Neural crest cell (in vitro differentiated cells): Measurements from ENCODE around the gene HOMEZ. TPM values are rescaled to one million over a fixed set of nuclear protein-coding genes. Genes with fewer than 3 reads are reported as not detected.
"Not testable (repeated sequence)": the region's sequence is repeated elsewhere in the genome, so short reads cannot be mapped to it uniquely, and the experiment has no call there.

Experiments used
- DNase-seq: peaks from one replicate; pipeline ENCODE4 v3.0.0; 2021; ENCODE audit warnings: low read depth, mixed read lengths, low spot score
- H3K27ac Mint-ChIP-seq: one replicate; pipeline ENCODE4 v1.8.0; 2021; ENCODE audit warnings: mild to moderate bottlenecking, mixed read lengths; ENCODE audit not compliant: unreplicated experiment
- H3K27me3 Mint-ChIP-seq: 2 replicates; pipeline ENCODE4 v1.8.0; 2021; ENCODE audit warnings: low read depth, mild to moderate bottlenecking, mixed read lengths
- H3K36me3 Mint-ChIP-seq: 2 replicates; pipeline ENCODE4 v1.8.0; 2021; ENCODE audit warnings: low read depth, mild to moderate bottlenecking, mixed read lengths
- H3K4me1 Mint-ChIP-seq: 2 replicates; pipeline ENCODE4 v1.8.0; 2021; ENCODE audit warnings: mixed read lengths
- H3K4me3 Mint-ChIP-seq: one replicate; pipeline ENCODE4 v1.8.0; 2021; ENCODE audit warnings: mild to moderate bottlenecking, mixed read lengths
- H3K9me3 Mint-ChIP-seq: 2 replicates; pipeline ENCODE4 v1.8.0; 2021; ENCODE audit warnings: mixed read lengths
- CTCF ChIP-seq: fragments of 200-600 bp; sonication (generic); conservative IDR thresholded peaks from 2 replicates; pipeline ENCODE4 v1.5.0; 2021; ENCODE audit warnings: antibody characterized with exemption, mild to moderate bottlenecking
- long read RNA-seq: library from polyadenylated mRNA; unstranded; transcript quantifications from one replicate; pipeline ENCODE4 v2.0.0, GENCODE V29; 2020
- total RNA-seq: library from RNA; stranded (reverse); gene quantifications from 2 replicates; pipeline ENCODE4 v1.2.1, GENCODE V29; 2021

HOMEZ gene
- total RNA-seq = 14.8 and 17.2 TPM in 2 replicates
- long read RNA-seq, partial matches to known transcripts = 1 of 2 reads
- long read RNA-seq, other reads (novel, unspliced or antisense) = 1 of 2 reads

GRCh38 chr14:23286020-23286901, at the start of gene HOMEZ:
TSS of gene HOMEZ (minus strand) at chr14:23286132. CDS start at chr14:23285952, 180 bp downstream.
- no peaks in the 10 kb centered on the region for H3K36me3 Mint-ChIP-seq
- H3K27ac Mint-ChIP-seq = peak within 1 kb of the TSS; percentile 99
- H3K4me1 Mint-ChIP-seq = peaks cover 37% of the 10 kb centered on the region
- peaks cover 7% of the 10 kb centered on the region for H3K27me3 Mint-ChIP-seq
- H3K4me3 Mint-ChIP-seq = peak within 1 kb of the TSS; percentile 95
- DNase-seq = peak; percentile 95
- no peaks in the 10 kb centered on the region for H3K9me3 Mint-ChIP-seq
- TF ChIP-seq CTCF = no peak

DNA sequence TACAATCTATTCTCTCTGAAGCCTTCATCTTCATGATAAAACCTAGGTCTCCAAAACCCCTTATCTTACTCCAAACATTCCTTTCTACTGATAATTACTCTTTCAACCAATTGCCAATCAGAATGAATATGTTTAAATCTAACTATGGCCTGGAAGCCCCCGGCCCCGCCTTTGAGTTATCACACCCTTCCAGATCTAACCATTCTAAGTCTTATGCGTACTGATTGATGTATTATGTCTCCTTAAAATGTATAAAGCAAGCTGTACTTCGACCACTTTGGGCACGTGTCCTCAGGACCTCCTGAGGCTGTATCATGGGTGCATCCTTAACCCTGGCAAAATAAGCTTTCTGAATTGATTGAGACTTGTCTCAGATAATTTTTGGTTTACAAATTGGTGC, 49.7 kb upstream of the HOMEZ start:
- no peak for TF ChIP-seq CTCF
- no peak for DNase-seq
- Mint-ChIP-seq H3K4me1 (no peaks in the 10 kb centered on the region), H3K9me3 (peaks cover 9% of the 10 kb centered on the region), H3K36me3 (peaks cover 3% of the 10 kb centered on the region), H3K27ac (no peak overlapping the region), H3K4me3 (no peak overlapping the region), H3K27me3 (peaks cover 7% of the 10 kb centered on the region)

- H3K27ac Mint-ChIP-seq = no peak overlapping the region
- DNase-seq = peak; percentile 68
- peak overlapping the region; percentile 80 for H3K4me3 Mint-ChIP-seq
- peak; percentile 94 for TF ChIP-seq CTCF
- H3K9me3 Mint-ChIP-seq = no peaks in the 10 kb centered on the region
- H3K4me1 Mint-ChIP-seq = peaks cover 8% of the 10 kb centered on the region
- H3K36me3 Mint-ChIP-seq = peaks cover 6% of the 10 kb centered on the region
- H3K27me3 Mint-ChIP-seq = no peaks in the 10 kb centered on the region
Measured at GRCh38 chr14:23327947-23328744, 42.2 kb upstream of the HOMEZ start.

DNA sequence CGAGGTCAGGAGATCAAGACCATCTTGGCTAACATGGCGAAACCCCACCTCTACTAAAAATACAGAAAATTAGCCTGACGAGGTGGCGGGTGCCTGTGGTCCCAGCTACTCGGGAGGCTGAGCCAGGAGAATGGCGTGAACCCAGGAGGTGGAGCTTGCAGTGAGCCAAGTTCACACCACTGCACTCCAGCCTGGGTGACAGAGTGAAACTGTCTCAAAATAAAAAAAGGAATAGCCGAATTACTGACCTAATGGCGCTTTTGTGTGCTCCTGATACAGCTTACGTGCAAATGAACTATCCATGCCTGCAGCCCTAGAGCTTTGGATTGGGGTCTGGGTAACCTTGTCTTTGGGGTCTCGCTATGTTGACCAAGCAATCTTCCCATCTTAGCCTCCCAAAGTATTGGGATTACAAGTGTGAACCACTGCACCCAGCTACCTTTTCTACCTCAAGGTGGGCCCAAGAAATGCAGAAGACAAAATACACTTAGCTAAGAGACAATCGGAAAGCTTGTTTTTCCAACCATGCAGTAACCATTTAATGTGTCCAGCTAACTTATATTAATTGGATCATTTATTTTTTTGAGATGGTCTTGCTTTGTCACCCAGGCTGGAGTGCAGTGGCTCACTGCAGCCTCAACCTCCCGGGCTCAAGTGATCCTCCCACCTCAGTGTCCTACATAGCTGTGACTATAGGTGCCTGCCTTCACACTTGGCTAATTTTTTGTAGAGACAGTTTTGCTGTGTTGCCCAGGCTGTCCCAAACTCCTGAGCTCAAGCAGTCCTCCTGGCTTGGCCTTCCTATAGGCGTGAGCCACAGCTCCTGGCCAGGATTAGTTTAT, 40.8 kb upstream of the HOMEZ start:
- Mint-ChIP-seq H3K27me3 (no peaks in the 10 kb centered on the region), H3K27ac (no peak overlapping the region), H3K9me3 (no peaks in the 10 kb centered on the region), H3K36me3 (peaks cover 15% of the 10 kb centered on the region), H3K4me1 (peaks cover 17% of the 10 kb centered on the region), H3K4me3 (peak overlapping the region; percentile 47)
- TF ChIP-seq CTCF = no peak
- no peak for DNase-seq

DNA sequence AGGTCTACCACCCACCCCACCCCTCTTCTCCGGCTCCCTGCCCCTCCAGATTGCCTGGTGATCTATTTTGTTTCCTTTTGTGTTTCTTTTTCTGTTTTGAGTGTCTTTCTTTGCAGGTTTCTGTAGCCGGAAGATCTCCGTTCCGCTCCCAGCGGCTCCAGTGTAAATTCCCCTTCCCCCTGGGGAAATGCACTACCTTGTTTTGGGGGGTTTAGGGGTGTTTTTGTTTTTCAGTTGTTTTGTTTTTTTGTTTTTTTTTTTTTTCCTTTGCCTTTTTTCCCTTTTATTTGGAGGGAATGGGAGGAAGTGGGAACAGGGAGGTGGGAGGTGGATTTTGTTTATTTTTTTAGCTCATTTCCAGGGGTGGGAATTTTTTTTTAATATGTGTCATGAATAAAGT, 39.8 kb upstream of the HOMEZ start:
- Mint-ChIP-seq H3K4me3 (peak overlapping the region; percentile 70), H3K4me1 (peaks cover 22% of the 10 kb centered on the region), H3K36me3 (peaks cover 19% of the 10 kb centered on the region)
- H3K27me3 Mint-ChIP-seq, H3K27ac Mint-ChIP-seq, H3K9me3 Mint-ChIP-seq, DNase-seq: not testable (repeated sequence)
